HepG2 (cell line): ENCODE measurements around the gene ST6GALNAC6. TPM values are rescaled to one million over a fixed set of nuclear protein-coding genes. Genes with fewer than 3 reads are reported as not detected.

ENCODE experiments used
- CBFB ChIP-seq: sonication (generic); formaldehyde crosslinking; IDR thresholded peaks from 2 replicates; pipeline ENCODE4 v1.4.0; 2020; ENCODE audit warnings: missing genetic modification reagents
- DMAP1 ChIP-seq: IDR thresholded peaks from 2 replicates; pipeline ENCODE4 v1.6.1; 2016
- DNMT1 ChIP-seq: sonication (generic); formaldehyde crosslinking; IDR thresholded peaks from 2 replicates; pipeline ENCODE4 v1.5.1; 2020; ENCODE audit warnings: mild to moderate bottlenecking, missing genetic modification reagents
- IKZF5 ChIP-seq: IDR thresholded peaks from 2 replicates; pipeline ENCODE4 v1.6.1; 2018; ENCODE audit warnings: missing genetic modification reagents, mild to moderate bottlenecking, missing compliant biosample characterization
- NCOA2 ChIP-seq: sonication (generic); formaldehyde crosslinking; IDR thresholded peaks from 2 replicates; pipeline ENCODE4 v1.8.0; 2022; ENCODE audit warnings: inconsistent platforms
- ONECUT2 ChIP-seq: sonication (generic); formaldehyde crosslinking; IDR thresholded peaks from 2 replicates; pipeline ENCODE4 v1.4.0; 2020; ENCODE audit warnings: missing genetic modification reagents
- RERE ChIP-seq: IDR thresholded peaks from 2 replicates; pipeline ENCODE4 v1.6.1; 2016; ENCODE audit warnings: low read depth, missing genetic modification reagents, missing compliant biosample characterization
- RFXAP ChIP-seq: sonication (generic); formaldehyde crosslinking; IDR thresholded peaks from 2 replicates; pipeline ENCODE4 v1.4.0; 2020; ENCODE audit warnings: missing genetic modification reagents, borderline replicate concordance
- SMAD1 ChIP-seq: sonication (generic); formaldehyde crosslinking; IDR thresholded peaks from 2 replicates; pipeline ENCODE4 v1.4.0; 2020; ENCODE audit warnings: missing genetic modification reagents, low read depth, mild to moderate bottlenecking, borderline replicate concordance
- SOX5 ChIP-seq: IDR thresholded peaks from 2 replicates; pipeline ENCODE4 v1.6.1; 2016; ENCODE audit warnings: borderline replicate concordance
- SP4 ChIP-seq: sonication (generic); formaldehyde crosslinking; IDR thresholded peaks from 2 replicates; pipeline ENCODE4 v1.8.1; 2023; ENCODE audit warnings: mild to moderate bottlenecking, missing genetic modification reagents
- SRY ChIP-seq: sonication (generic); formaldehyde crosslinking; IDR thresholded peaks from 2 replicates; pipeline ENCODE4 v1.8.0; 2022; ENCODE audit warnings: mild to moderate bottlenecking, missing genetic modification reagents
- ZFP36L2 ChIP-seq: sonication (generic); formaldehyde crosslinking; IDR thresholded peaks from 2 replicates; pipeline ENCODE4 v1.4.0; 2020; ENCODE audit warnings: missing genetic modification reagents
- ZMAT3 ChIP-seq: sonication (generic); formaldehyde crosslinking; conservative IDR thresholded peaks from 2 replicates; pipeline ENCODE4 v1.7.0; 2021; ENCODE audit warnings: missing genetic modification reagents
- ZNF121 ChIP-seq: sonication (generic); formaldehyde crosslinking; IDR thresholded peaks from 2 replicates; pipeline ENCODE4 v1.5.0; 2020; ENCODE audit warnings: mild to moderate bottlenecking, missing genetic modification reagents
- ZNF224 ChIP-seq: sonication (generic); formaldehyde crosslinking; IDR thresholded peaks from 2 replicates; pipeline ENCODE4 v1.5.0; 2020; ENCODE audit warnings: mild to moderate bottlenecking, missing genetic modification reagents
- ZNF232 ChIP-seq: sonication (generic); formaldehyde crosslinking; IDR thresholded peaks from 2 replicates; pipeline ENCODE4 v1.4.0; 2020; ENCODE audit warnings: missing genetic modification reagents, borderline replicate concordance
- ZNF362 ChIP-seq: sonication (generic); formaldehyde crosslinking; IDR thresholded peaks from 2 replicates; pipeline ENCODE4 v1.4.0; 2020; ENCODE audit warnings: missing genetic modification reagents, mild to moderate bottlenecking, borderline replicate concordance
- ZNF382 ChIP-seq: sonication (generic); formaldehyde crosslinking; IDR thresholded peaks from 2 replicates; pipeline ENCODE4 v1.5.0; 2020; ENCODE audit warnings: missing genetic modification reagents, mild to moderate bottlenecking, borderline replicate concordance
- ZXDC ChIP-seq: sonication (generic); formaldehyde crosslinking; IDR thresholded peaks from 2 replicates; pipeline ENCODE4 v1.5.0; 2020; ENCODE audit warnings: mild to moderate bottlenecking, missing genetic modification reagents
- polyA plus RNA-seq, 8 experiments: library from polyadenylated mRNA; depleted of rRNA in 3 of 8; stranded (reverse) in 7 of 8; unstranded in 1 of 8; fragments of >200 nt; fragmentation: Illumina TruSeq in 4 of 8; extraction: Trizol in 4 of 8; gene quantifications; 2 replicates each; pipeline versions ENCODE4 v1.2.1 to v1.2.3, GENCODE V29; 2011 to 2016; ENCODE audit warnings: low read depth in 4 of 8, missing spikeins in 1 of 8, mixed read lengths in 1 of 8; ENCODE audit not compliant: insufficient read depth in 1 of 8
- total RNA-seq, 5 experiments: library from RNA; depleted of rRNA; stranded (reverse); fragments of >200 nt; fragmentation: Illumina TruSeq; extraction: Trizol; gene quantifications; 2 replicates each; pipeline ENCODE4 v1.2.3, GENCODE V29; 2016; ENCODE audit warnings: low read depth in 1 of 5

The ST6GALNAC6 gene
- total and polyA plus RNA-seq, 2 of the 13 experiments (the other 11 are each of a cell fraction or from before 2014, with no cell fraction given) = 18.5 to 65.4 TPM

GRCh38 chr9:127943731-127944144 lies 44.3 kb upstream of the ST6GALNAC6 start (continued):
- TF ChIP-seq IKZF5 (no peak), SP4 (CRISPR knock-in tag) (no peak), ONECUT2 (CRISPR knock-in tag) (no peak), DNMT1 (CRISPR knock-in tag) (no peak; the same call in 1 of the 2 replicates), ZNF382 (CRISPR knock-in tag) (no peak), SOX5 (CRISPR knock-in tag) (peak; percentile 25; the same call in 1 of the 2 replicates), RERE (CRISPR knock-in tag) (no peak), ZXDC (CRISPR knock-in tag) (no peak), ZFP36L2 (CRISPR knock-in tag) (no peak), SMAD1 (CRISPR knock-in tag) (no peak), ZMAT3 (no peak), SRY (CRISPR knock-in tag) (no peak), ZNF121 (CRISPR knock-in tag) (no peak), ZNF232 (no peak), ZNF362 (CRISPR knock-in tag) (0 out of 2 replicates have a peak, but pooled peaks have one; percentile 22), DMAP1 (CRISPR knock-in tag) (no peak), NCOA2 (no peak), RFXAP (CRISPR knock-in tag) (no peak), ZNF224 (no peak), CBFB (CRISPR knock-in tag) (peak; percentile 49; the same call in 1 of the 2 replicates)
